ENCODE measurements around the gene LGALS9B. TPM values are rescaled to one million over a fixed set of nuclear protein-coding genes. Genes with fewer than 3 reads are reported as not detected.
"Not testable (repeated sequence)": the region's sequence is repeated elsewhere in the genome, so short reads cannot be mapped to it uniquely, and the experiment has no call there.

Gene LGALS9B
- total and polyA plus RNA-seq, 2 donors (not counting 1 experiment from before 2014, with no cell fraction given): not detected

GRCh38 chr17:20443632-20444031, 23.7 kb downstream of the LGALS9B start:
- POLR2A ChIA-PET: not testable (repeated sequence)

GRCh38 chr17:20440665-20441064, 26.7 kb downstream of the LGALS9B start:
- H3K4me2 ChIP-seq (replicated peaks; ENCODE audit: low read depth, low read length, poor library complexity, severe bottlenecking); H3K9ac ChIP-seq (ENCODE audit: low read length); ATAC-seq (ENCODE audit: low read depth); H3K4me3 ChIP-seq (ENCODE audit: control extremely low read depth in 1 of 5, extremely low read depth in 1 of 5, insufficient read depth in 1 of 5, low read depth in 2 of 5, low read length in 4 of 5); H3K4me1 ChIP-seq (ENCODE audit: control insufficient read depth in 2 of 2, insufficient read depth in 2 of 2, low read length in 2 of 2); H3K9me3 ChIP-seq (ENCODE audit: control extremely low read depth in 1 of 3, control insufficient read depth in 2 of 3, insufficient read depth in 1 of 3, low read length in 2 of 3); H3K27me3 ChIP-seq (replicated peaks in 1 of 4; ENCODE audit: control extremely low read depth in 1 of 4, control insufficient read depth in 3 of 4, insufficient read depth in 4 of 4, low read length in 3 of 4); intact Hi-C loops (cut with micrococcal nuclease); H2AFZ ChIP-seq (ENCODE audit: insufficient read depth, low read depth, low read length, poor library complexity, severe bottlenecking); H3K4me3 Mint-ChIP-seq; H3K27me3 Mint-ChIP-seq; H3K79me2 ChIP-seq (ENCODE audit: control insufficient read depth, insufficient read depth, low read length); H3K9me3 Mint-ChIP-seq (ENCODE audit: insufficient read depth); POLR2A ChIA-PET; H3K4me1 Mint-ChIP-seq; H3K27ac ChIP-seq (ENCODE audit: low read length in 2 of 2); H3K36me3 ChIP-seq (replicated peaks in 1 of 2; ENCODE audit: control extremely low read depth in 1 of 2, control insufficient read depth in 1 of 2, extremely low read depth in 1 of 2, insufficient read depth in 2 of 2, low read length in 1 of 2); H4K20me1 ChIP-seq (ENCODE audit: control insufficient read depth, insufficient read depth, low read length, poor library complexity, severe bottlenecking); DNase-seq; CTCF ChIA-PET; H3K27ac Mint-ChIP-seq: not testable (repeated sequence)
- WGBS (ENCODE audit: insufficient coverage): no CpG with 5 or more reads among the region's 5 CpGs

More at GRCh38 chr17:20443632-20444031, 23.7 kb downstream of the LGALS9B start:
- DNase-seq; CTCF ChIA-PET; H4K20me1 ChIP-seq (ENCODE audit: control insufficient read depth, insufficient read depth, low read length, poor library complexity, severe bottlenecking); H3K27ac Mint-ChIP-seq; intact Hi-C loops (cut with micrococcal nuclease); H3K4me3 ChIP-seq (ENCODE audit: control extremely low read depth in 1 of 5, extremely low read depth in 1 of 5, insufficient read depth in 1 of 5, low read depth in 2 of 5, low read length in 4 of 5); H3K36me3 ChIP-seq (replicated peaks in 1 of 2; ENCODE audit: control extremely low read depth in 1 of 2, control insufficient read depth in 1 of 2, extremely low read depth in 1 of 2, insufficient read depth in 2 of 2, low read length in 1 of 2); H3K27me3 ChIP-seq (replicated peaks in 1 of 4; ENCODE audit: control extremely low read depth in 1 of 4, control insufficient read depth in 3 of 4, insufficient read depth in 4 of 4, low read length in 3 of 4); H3K27ac ChIP-seq (ENCODE audit: low read length in 2 of 2); ATAC-seq (ENCODE audit: low read depth); H3K79me2 ChIP-seq (ENCODE audit: control insufficient read depth, insufficient read depth, low read length); H3K9me3 Mint-ChIP-seq (ENCODE audit: insufficient read depth); H3K4me3 Mint-ChIP-seq; H2AFZ ChIP-seq (ENCODE audit: insufficient read depth, low read depth, low read length, poor library complexity, severe bottlenecking); H3K4me1 ChIP-seq (ENCODE audit: control insufficient read depth in 2 of 2, insufficient read depth in 2 of 2, low read length in 2 of 2); H3K4me1 Mint-ChIP-seq; H3K27me3 Mint-ChIP-seq; H3K4me2 ChIP-seq (replicated peaks; ENCODE audit: low read depth, low read length, poor library complexity, severe bottlenecking); H3K9me3 ChIP-seq (ENCODE audit: control extremely low read depth in 1 of 3, control insufficient read depth in 2 of 3, insufficient read depth in 1 of 3, low read length in 2 of 3); H3K9ac ChIP-seq (ENCODE audit: low read length): not testable (repeated sequence)
- no CpG with 5 or more reads among the region's 9 CpGs for WGBS (ENCODE audit: insufficient coverage)

- CTCF ChIA-PET; H3K9me3 ChIP-seq (ENCODE audit: control extremely low read depth in 1 of 3, control insufficient read depth in 2 of 3, insufficient read depth in 1 of 3, low read length in 2 of 3); H3K4me1 ChIP-seq (ENCODE audit: control insufficient read depth in 2 of 2, insufficient read depth in 2 of 2, low read length in 2 of 2); H3K4me2 ChIP-seq (replicated peaks; ENCODE audit: low read depth, low read length, poor library complexity, severe bottlenecking); H3K79me2 ChIP-seq (ENCODE audit: control insufficient read depth, insufficient read depth, low read length); intact Hi-C loops (cut with micrococcal nuclease); H4K20me1 ChIP-seq (ENCODE audit: control insufficient read depth, insufficient read depth, low read length, poor library complexity, severe bottlenecking); ATAC-seq (ENCODE audit: low read depth); H3K4me1 Mint-ChIP-seq; H3K36me3 ChIP-seq (replicated peaks in 1 of 2; ENCODE audit: control extremely low read depth in 1 of 2, control insufficient read depth in 1 of 2, extremely low read depth in 1 of 2, insufficient read depth in 2 of 2, low read length in 1 of 2); H3K4me3 Mint-ChIP-seq; H3K4me3 ChIP-seq (ENCODE audit: control extremely low read depth in 1 of 5, extremely low read depth in 1 of 5, insufficient read depth in 1 of 5, low read depth in 2 of 5, low read length in 4 of 5); H3K27ac ChIP-seq (ENCODE audit: low read length in 2 of 2); H3K9ac ChIP-seq (ENCODE audit: low read length); DNase-seq; H3K27me3 Mint-ChIP-seq; H3K27me3 ChIP-seq (replicated peaks in 1 of 4; ENCODE audit: control extremely low read depth in 1 of 4, control insufficient read depth in 3 of 4, insufficient read depth in 4 of 4, low read length in 3 of 4); H3K9me3 Mint-ChIP-seq (ENCODE audit: insufficient read depth); POLR2A ChIA-PET; H3K27ac Mint-ChIP-seq; H2AFZ ChIP-seq (ENCODE audit: insufficient read depth, low read depth, low read length, poor library complexity, severe bottlenecking): not testable (repeated sequence)
- WGBS (ENCODE audit: insufficient coverage): 92% methylated on average over 2 of the region's 3 CpGs
These were observed 32.2 kb downstream of the LGALS9B start for GRCh38 chr17:20435166-20435565.

- H3K4me2 ChIP-seq (replicated peaks; ENCODE audit: low read depth, low read length, poor library complexity, severe bottlenecking); H3K27ac Mint-ChIP-seq; H3K4me3 ChIP-seq (ENCODE audit: control extremely low read depth in 1 of 5, extremely low read depth in 1 of 5, insufficient read depth in 1 of 5, low read depth in 2 of 5, low read length in 4 of 5); H3K27me3 Mint-ChIP-seq; intact Hi-C loops (cut with micrococcal nuclease); ATAC-seq (ENCODE audit: low read depth); H3K79me2 ChIP-seq (ENCODE audit: control insufficient read depth, insufficient read depth, low read length); CTCF ChIA-PET; H3K4me1 Mint-ChIP-seq; H3K36me3 ChIP-seq (replicated peaks in 1 of 2; ENCODE audit: control extremely low read depth in 1 of 2, control insufficient read depth in 1 of 2, extremely low read depth in 1 of 2, insufficient read depth in 2 of 2, low read length in 1 of 2); H3K27ac ChIP-seq (ENCODE audit: low read length in 2 of 2); POLR2A ChIA-PET; H3K9me3 ChIP-seq (ENCODE audit: control extremely low read depth in 1 of 3, control insufficient read depth in 2 of 3, insufficient read depth in 1 of 3, low read length in 2 of 3); DNase-seq; H2AFZ ChIP-seq (ENCODE audit: insufficient read depth, low read depth, low read length, poor library complexity, severe bottlenecking); H4K20me1 ChIP-seq (ENCODE audit: control insufficient read depth, insufficient read depth, low read length, poor library complexity, severe bottlenecking); H3K27me3 ChIP-seq (replicated peaks in 1 of 4; ENCODE audit: control extremely low read depth in 1 of 4, control insufficient read depth in 3 of 4, insufficient read depth in 4 of 4, low read length in 3 of 4); H3K9me3 Mint-ChIP-seq (ENCODE audit: insufficient read depth); H3K4me1 ChIP-seq (ENCODE audit: control insufficient read depth in 2 of 2, insufficient read depth in 2 of 2, low read length in 2 of 2); H3K9ac ChIP-seq (ENCODE audit: low read length); H3K4me3 Mint-ChIP-seq: not testable (repeated sequence)
- 83% methylated on average over 2 of the region's 8 CpGs for WGBS (ENCODE audit: insufficient coverage)
These were observed 34.0 kb downstream of the LGALS9B start for GRCh38 chr17:20433382-20433781.

Data from B cell (primary cell).